Skeletal muscle satellite cell (primary cell): ENCODE data around the gene ALG8. TPM values are rescaled to one million over a fixed set of nuclear protein-coding genes. Genes with fewer than 3 reads are reported as not detected.
"Not testable (repeated sequence)": the region's sequence is repeated elsewhere in the genome, so short reads cannot be mapped to it uniquely, and the experiment has no call there.

Source experiments
- H3K27me3 ChIP-seq: 2 replicates; pipeline ENCODE4 v1.7.0; 2013; ENCODE audit warnings: low read length; ENCODE audit not compliant: control insufficient read depth, insufficient read depth
- H3K36me3 ChIP-seq: 2 replicates; pipeline ENCODE4 v1.7.0; 2013; ENCODE audit warnings: mild to moderate bottlenecking, control low read depth, low read length; ENCODE audit not compliant: insufficient read depth
- H3K4me1 ChIP-seq: 2 replicates; pipeline ENCODE4 v1.7.0; 2013; ENCODE audit warnings: low read length; ENCODE audit not compliant: control insufficient read depth, insufficient read depth
- H3K4me2 ChIP-seq: 2 replicates; pipeline ENCODE4 v1.7.0; 2013; ENCODE audit warnings: mild to moderate bottlenecking, low read length
- H3K4me3 ChIP-seq: 2 replicates; pipeline ENCODE4 v1.7.0; 2013; ENCODE audit warnings: low read length
- H3K9ac ChIP-seq: 2 replicates; pipeline ENCODE4 v1.7.0; 2013; ENCODE audit warnings: mild to moderate bottlenecking, low read depth, low read length, moderate library complexity
- H3K9me3 ChIP-seq: replicated peaks from 2 replicates; pipeline ENCODE4 v1.7.0; 2013; ENCODE audit warnings: mild to moderate bottlenecking, control low read depth, low read length
- total RNA-seq: library from RNA; depleted of rRNA; stranded (reverse); fragments of >200 nt; gene quantifications from 2 replicates; pipeline ENCODE4 v1.2.3, GENCODE V29; 2012; rRNA removed

ALG8 gene
- 41.3 and 53.7 TPM in 2 replicates for total RNA-seq

DNA sequence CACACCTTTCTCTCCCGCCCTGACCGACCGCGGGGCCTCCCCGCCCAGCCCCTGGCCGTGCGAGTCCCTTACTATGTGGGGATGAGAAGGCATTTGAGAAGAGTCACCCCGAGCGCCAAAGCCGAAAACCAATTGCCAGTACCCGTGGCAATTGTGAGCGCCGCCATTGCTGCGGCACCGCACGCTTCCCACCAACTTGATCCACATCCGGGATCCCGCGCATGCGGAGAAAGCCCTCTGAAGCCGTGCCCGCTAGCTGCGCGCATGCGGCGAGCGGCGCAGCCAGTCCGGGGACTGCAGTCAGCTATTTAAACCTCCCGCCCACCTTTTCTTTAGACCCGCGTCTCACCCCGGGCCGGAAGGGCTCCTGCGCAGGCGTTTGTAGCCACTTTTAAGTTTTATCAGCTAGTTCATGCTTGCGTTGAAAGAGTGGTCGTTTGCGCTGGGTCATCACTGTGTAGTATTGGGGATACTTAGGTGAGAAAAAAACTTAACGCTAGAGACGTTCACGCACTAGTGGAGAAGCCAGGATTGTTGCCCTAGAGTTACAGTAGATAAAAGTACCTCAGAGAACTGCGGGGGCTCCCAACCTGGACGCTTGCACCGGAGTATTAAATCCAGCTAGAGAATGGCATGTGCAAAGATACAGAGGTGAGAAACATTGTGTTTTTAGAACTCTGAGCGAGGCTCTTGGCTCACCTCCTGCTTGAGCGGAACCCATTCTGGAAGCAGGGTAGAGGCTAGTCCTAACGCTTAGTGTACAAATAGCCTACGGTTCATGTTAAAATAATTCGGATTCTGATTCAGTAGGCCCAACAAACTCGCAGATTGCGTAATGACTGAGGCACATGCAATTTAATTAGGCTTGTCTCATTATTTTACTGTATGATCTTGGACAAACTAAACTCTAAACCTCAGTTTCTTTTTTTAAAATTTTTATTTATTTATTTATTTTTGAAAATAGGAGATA lies at the start of gene ALG8:
Gene ALG8 (minus strand): TSS at position 205 of the 970 bp plus-strand sequence. CDS start 38 bp downstream, at position 167.
- H3K4me1 ChIP-seq = peaks cover 13% of the 10 kb centered on the region
- peak within 1 kb of the TSS; percentile 95 for H3K9ac ChIP-seq
- peak within 1 kb of the TSS; percentile 91 for H3K4me3 ChIP-seq
- peak within 1 kb of the TSS; percentile 94 for H3K4me2 ChIP-seq
- no peaks in the 10 kb centered on the region for H3K27me3 ChIP-seq
- no peaks in the 10 kb centered on the region for H3K9me3 ChIP-seq
- H3K36me3 ChIP-seq = peaks cover 10% of the 10 kb centered on the region

GRCh38 chr11:78188286-78189173 lies 49.1 kb upstream of the ALG8 start, which contains the start of the genes KCTD21 and USP35:
KCTD21 (minus strand) TSS chr11:78188626; CDS start chr11:78174554, 14,072 bp downstream.
USP35 (plus strand) TSS chr11:78188919; CDS start chr11:78196246, 7,327 bp downstream.
- Histone ChIP-seq H3K9me3 (no peaks in the 10 kb centered on the region), H3K9ac (peak within 1 kb of the TSS; percentile 83), H3K27me3 (no peaks in the 10 kb centered on the region), H3K4me2 (peak within 1 kb of the TSS; percentile 97), H3K36me3 (peaks cover 3% of the 10 kb centered on the region), H3K4me3 (peak within 1 kb of the TSS; percentile 88), H3K4me1 (peaks cover 66% of the 10 kb centered on the region)

GRCh38 chr11:78187366-78188285 lies 48.2 kb upstream of the ALG8 start:
- H3K4me1 ChIP-seq = peaks cover 58% of the 10 kb centered on the region
- H3K4me3 ChIP-seq = peak overlapping the region; percentile 88
- no peaks in the 10 kb centered on the region for H3K27me3 ChIP-seq
- H3K4me2 ChIP-seq = peak overlapping the region; percentile 97
- H3K9ac ChIP-seq = peak overlapping the region; percentile 83
- H3K36me3 ChIP-seq = peaks cover 7% of the 10 kb centered on the region
- H3K9me3 ChIP-seq = no peaks in the 10 kb centered on the region

- Histone ChIP-seq H3K27me3 (no peaks in the 10 kb centered on the region), H3K36me3 (peaks cover 18% of the 10 kb centered on the region)
These were observed 41.8 kb upstream of the ALG8 start for GRCh38 chr11:78181185-78181584.

DNA sequence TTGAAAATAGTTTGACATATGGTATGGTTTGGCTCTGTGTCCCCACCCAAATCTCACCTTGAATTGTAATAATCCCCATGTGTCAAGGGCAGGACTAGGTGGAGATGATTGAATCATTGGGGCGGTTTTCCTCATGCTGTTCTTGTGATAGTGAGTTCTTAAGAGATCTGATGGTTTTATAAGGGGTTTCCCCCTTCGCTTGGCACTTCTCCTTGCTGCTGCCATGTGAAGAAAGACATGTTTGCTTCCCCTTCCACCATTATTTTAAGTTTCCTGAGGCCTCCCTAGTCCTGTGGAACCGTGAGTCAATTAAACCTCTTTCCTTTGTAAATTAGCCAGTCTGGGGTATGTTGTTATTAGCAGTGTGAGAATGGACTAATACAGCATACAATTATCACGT lies 41.3 kb upstream of the ALG8 start:
- peaks cover 6% of the 10 kb centered on the region for H3K4me1 ChIP-seq
- peaks cover 20% of the 10 kb centered on the region for H3K36me3 ChIP-seq
- H3K27me3 ChIP-seq = no peaks in the 10 kb centered on the region
- no peak overlapping the region for H3K4me2 ChIP-seq
- no peak overlapping the region for H3K4me3 ChIP-seq
- H3K9ac ChIP-seq = no peak overlapping the region
- H3K9me3 ChIP-seq = no peaks in the 10 kb centered on the region

More at GRCh38 chr11:78181185-78181584, 41.8 kb upstream of the ALG8 start:
- no peak overlapping the region for H3K4me3 ChIP-seq
- peaks cover 10% of the 10 kb centered on the region for H3K4me1 ChIP-seq
- no peak overlapping the region for H3K4me2 ChIP-seq
- H3K9ac ChIP-seq = no peak overlapping the region
- no peaks in the 10 kb centered on the region for H3K9me3 ChIP-seq

- Histone ChIP-seq H3K9ac (no peak overlapping the region), H3K4me3 (no peak overlapping the region), H3K27me3 (no peaks in the 10 kb centered on the region), H3K36me3 (peaks cover 17% of the 10 kb centered on the region), H3K4me2 (no peak overlapping the region), H3K9me3 (no peaks in the 10 kb centered on the region), H3K4me1 (no peaks in the 10 kb centered on the region)
These were observed 40.1 kb upstream of the ALG8 start for GRCh38 chr11:78179459-78180071.

DNA sequence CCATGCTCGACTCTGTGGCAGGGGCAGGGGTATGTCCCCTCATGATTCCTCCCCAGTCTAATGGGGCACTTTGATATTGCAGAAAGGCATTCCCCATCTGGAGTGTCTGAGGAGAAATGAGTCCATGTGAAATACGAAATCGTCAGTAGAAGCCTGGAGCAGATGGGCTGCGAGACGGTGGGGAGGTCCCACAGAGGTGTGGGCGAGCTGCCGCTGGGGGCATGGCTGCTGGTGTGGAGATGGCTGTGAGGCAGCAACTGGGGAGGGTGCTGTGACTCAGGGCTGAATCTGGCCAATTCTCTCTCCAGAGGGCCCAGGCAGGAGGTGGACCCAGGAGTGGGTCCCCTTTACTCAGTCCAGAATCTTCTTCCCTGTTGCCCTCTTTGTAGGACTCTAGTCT lies 37.8 kb upstream of the ALG8 start:
- no peaks in the 10 kb centered on the region for H3K4me1 ChIP-seq
- no peak overlapping the region for H3K9ac ChIP-seq
- no peaks in the 10 kb centered on the region for H3K9me3 ChIP-seq
- peaks cover 27% of the 10 kb centered on the region for H3K36me3 ChIP-seq
- H3K27me3 ChIP-seq = no peaks in the 10 kb centered on the region
- H3K4me2 ChIP-seq = no peak overlapping the region
- H3K4me3 ChIP-seq = no peak overlapping the region

DNA sequence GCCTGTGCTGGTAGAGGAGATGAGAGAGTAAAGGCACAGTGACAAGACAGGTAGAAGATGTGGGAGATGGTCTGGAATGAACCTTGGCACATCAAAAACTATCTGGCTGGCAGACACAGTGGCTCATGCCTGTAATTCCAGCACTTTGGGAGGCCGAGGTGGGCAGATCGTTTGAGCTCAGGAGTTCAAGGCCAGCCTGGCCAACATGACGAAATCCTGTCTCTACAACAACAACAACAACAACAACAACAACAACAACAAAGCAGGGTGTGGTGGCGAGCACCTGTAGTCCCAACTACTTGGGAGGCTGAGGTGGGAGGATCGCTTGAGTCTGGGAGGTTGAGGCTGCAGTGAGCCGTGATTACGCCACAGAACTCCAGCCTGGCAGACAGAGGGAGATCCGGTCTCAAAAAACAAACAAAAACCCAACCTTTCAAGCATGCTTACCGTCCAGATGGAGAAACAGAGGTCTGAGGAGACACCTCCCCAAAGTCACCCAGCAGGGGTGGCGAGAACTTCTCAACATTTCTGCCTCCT lies 37.2 kb upstream of the ALG8 start:
- H3K9ac ChIP-seq = no peak overlapping the region
- peaks cover 27% of the 10 kb centered on the region for H3K36me3 ChIP-seq
- no peaks in the 10 kb centered on the region for H3K27me3 ChIP-seq
- no peak overlapping the region for H3K4me2 ChIP-seq
- H3K9me3 ChIP-seq = no peaks in the 10 kb centered on the region
- no peak overlapping the region for H3K4me3 ChIP-seq
- no peaks in the 10 kb centered on the region for H3K4me1 ChIP-seq

DNA sequence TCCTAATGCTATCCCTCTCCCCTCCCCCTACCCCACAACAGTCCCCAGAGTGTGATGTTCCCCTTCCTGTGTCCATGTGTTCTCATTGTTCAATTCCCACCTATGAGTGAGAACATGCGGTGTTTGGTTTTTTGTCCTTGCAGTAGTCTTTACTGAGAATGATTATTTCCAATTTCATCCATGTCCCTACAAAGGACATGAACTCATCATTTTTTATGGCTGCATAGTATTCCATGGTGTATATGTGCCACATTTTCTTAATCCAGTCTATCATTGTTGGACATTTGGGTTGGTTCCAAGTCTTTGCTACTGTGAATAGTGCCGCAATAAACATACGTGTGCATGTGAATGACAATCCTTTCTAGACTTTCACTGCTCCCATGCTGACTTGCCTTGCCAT lies 36.4 kb upstream of the ALG8 start:
- not testable (repeated sequence) for H3K4me3 ChIP-seq, H3K4me2 ChIP-seq, H3K9ac ChIP-seq, H3K27me3 ChIP-seq, H3K4me1 ChIP-seq, H3K9me3 ChIP-seq
- peaks cover 27% of the 10 kb centered on the region for H3K36me3 ChIP-seq

GRCh38 chr11:78171951-78172350 lies 32.5 kb upstream of the ALG8 start:
- no peak overlapping the region for H3K9ac ChIP-seq
- no peak overlapping the region for H3K4me2 ChIP-seq
- no peaks in the 10 kb centered on the region for H3K9me3 ChIP-seq
- H3K27me3 ChIP-seq = no peaks in the 10 kb centered on the region
- H3K4me1 ChIP-seq = peaks cover 39% of the 10 kb centered on the region
- H3K36me3 ChIP-seq = peaks cover 25% of the 10 kb centered on the region
- H3K4me3 ChIP-seq = no peak overlapping the region
